HG03039 (cell line): ENCODE measurements around the gene GRIK3.

Experiments used
- ATAC-seq: cut with Tn5 transposase; IDR thresholded peaks from one replicate; pipeline ENCODE4 v1.9.1; 2021; ENCODE audit warnings: mild to moderate bottlenecking, moderate library complexity; ENCODE audit not compliant: unreplicated experiment

GRIK3 gene

GRCh38 chr1:36796106-36796590, 238.2 kb downstream of the GRIK3 start:
- ATAC-seq, result no peak

- no peak for ATAC-seq
Measured at GRCh38 chr1:36794460-36794859, 239.9 kb downstream of the GRIK3 start.

- ATAC-seq, result no peak
Measured at GRCh38 chr1:36793452-36793851, 240.9 kb downstream of the GRIK3 start.

- no peak for ATAC-seq
Measured at GRCh38 chr1:36792292-36792691, 242.0 kb downstream of the GRIK3 start.

GRCh38 chr1:36790191-36790590, 244.1 kb downstream of the GRIK3 start:
- no peak for ATAC-seq

GRCh38 chr1:36789535-36789934, 244.8 kb downstream of the GRIK3 start:
- ATAC-seq, result no peak

GRCh38 chr1:36787312-36787913, 246.9 kb downstream of the GRIK3 start:
- ATAC-seq, result no peak

GRCh38 chr1:36786425-36786824, 247.9 kb downstream of the GRIK3 start:
- ATAC-seq, result no peak

- no peak for ATAC-seq
Measured at GRCh38 chr1:36784147-36784859, 250.0 kb downstream of the GRIK3 start.

GRCh38 chr1:36783475-36783874, 250.8 kb downstream of the GRIK3 start:
- ATAC-seq, result no peak

- ATAC-seq, result no peak
Measured at GRCh38 chr1:36782785-36783184, 251.5 kb downstream of the GRIK3 start.

GRCh38 chr1:36782085-36782484, 252.2 kb downstream of the GRIK3 start:
- ATAC-seq, result no peak

- ATAC-seq, result no peak
Measured at GRCh38 chr1:36781098-36781497, 253.2 kb downstream of the GRIK3 start.

GRCh38 chr1:36778740-36779139, 255.6 kb downstream of the GRIK3 start:
- ATAC-seq, result no peak

- no peak for ATAC-seq
Measured at GRCh38 chr1:36776948-36777831, 257.1 kb downstream of the GRIK3 start.

- no peak for ATAC-seq
Measured at GRCh38 chr1:36776256-36776655, 258.1 kb downstream of the GRIK3 start.

GRCh38 chr1:36775716-36776115, 258.6 kb downstream of the GRIK3 start:
- ATAC-seq, result no peak

GRCh38 chr1:36773827-36774541, 260.3 kb downstream of the GRIK3 start:
- ATAC-seq, result no peak

- no peak for ATAC-seq
Measured at GRCh38 chr1:36772647-36773495, 261.4 kb downstream of the GRIK3 start.

- no peak for ATAC-seq
Measured at GRCh38 chr1:36771660-36772284, 262.5 kb downstream of the GRIK3 start.
